ENCODE results near the gene NCR3LG1. TPM values are rescaled to one million over a fixed set of nuclear protein-coding genes. Genes with fewer than 3 reads are reported as not detected.

NCR3LG1 gene
- total and polyA plus RNA-seq, 2 donors (not counting 1 experiment from before 2014, with no cell fraction given) = 0.12 to 0.64 TPM

- H3K36me3 ChIP-seq (replicated peaks in 1 of 2; ENCODE audit: control extremely low read depth in 1 of 2, control insufficient read depth in 1 of 2, extremely low read depth in 1 of 2, insufficient read depth in 2 of 2, low read length in 1 of 2) = no peaks in the 10 kb centered on the region
- CTCF ChIA-PET = no interaction called here
- no peaks in the 10 kb centered on the region for H3K79me2 ChIP-seq (ENCODE audit: control insufficient read depth, insufficient read depth, low read length)
- DNase-seq (no peak), ATAC-seq (ENCODE audit: low read depth) (no peak)
- POLR2A ChIA-PET = no interaction called here
- H3K9me3 Mint-ChIP-seq (ENCODE audit: insufficient read depth) = no peaks in the 10 kb centered on the region
- no peaks in the 10 kb centered on the region for H3K4me1 ChIP-seq (ENCODE audit: control insufficient read depth in 2 of 2, insufficient read depth in 2 of 2, low read length in 2 of 2)
- H3K27ac Mint-ChIP-seq = no peak overlapping the region
- H3K4me3 Mint-ChIP-seq = no peak overlapping the region
- intact Hi-C loops (cut with micrococcal nuclease) = no loop called here
- peaks cover 4% of the 10 kb centered on the region for H3K27me3 Mint-ChIP-seq
- no peak overlapping the region for H3K4me2 ChIP-seq (replicated peaks; ENCODE audit: low read depth, low read length, poor library complexity, severe bottlenecking)
- no peak overlapping the region for H2AFZ ChIP-seq (ENCODE audit: insufficient read depth, low read depth, low read length, poor library complexity, severe bottlenecking)
- H3K4me1 Mint-ChIP-seq = peaks cover 4% of the 10 kb centered on the region
- no peak overlapping the region for H3K27ac ChIP-seq (ENCODE audit: low read length in 2 of 2)
- H3K4me3 ChIP-seq (ENCODE audit: control extremely low read depth in 1 of 5, extremely low read depth in 1 of 5, insufficient read depth in 1 of 5, low read depth in 2 of 5, low read length in 4 of 5) = no peak overlapping the region
- 96% methylated on average over 2 of the region's 2 CpGs for WGBS (ENCODE audit: insufficient coverage)
- no peak overlapping the region for H3K9ac ChIP-seq (ENCODE audit: low read length)
- TF ChIP-seq CTCF (IDR thresholded peaks at IDR 0.05) (no peak), EZH2 (IDR thresholded peaks at IDR 0.05; ENCODE audit: borderline replicate concordance, insufficient read depth, low read depth, low read length, poor library complexity, severe bottlenecking) (no peak)
- H4K20me1 ChIP-seq (ENCODE audit: control insufficient read depth, insufficient read depth, low read length, poor library complexity, severe bottlenecking) = no peaks in the 10 kb centered on the region
- H3K27me3 ChIP-seq (replicated peaks in 1 of 4; ENCODE audit: control extremely low read depth in 1 of 4, control insufficient read depth in 3 of 4, insufficient read depth in 4 of 4, low read length in 3 of 4) = no peaks in the 10 kb centered on the region
- peaks cover 0 to 2% (median 0%) of the 10 kb centered on the region in 3 donors for H3K9me3 ChIP-seq (ENCODE audit: control extremely low read depth in 1 of 3, control insufficient read depth in 2 of 3, insufficient read depth in 1 of 3, low read length in 2 of 3)
These were observed 56.4 kb downstream of the NCR3LG1 start for GRCh38 chr11:17408026-17408425.

GRCh38 chr11:17408641-17409040 is 57.0 kb downstream of the NCR3LG1 start:
- ATAC-seq (ENCODE audit: low read depth) = no peak
- peaks cover 4% of the 10 kb centered on the region for H3K4me1 Mint-ChIP-seq
- Histone ChIP-seq H3K36me3 (replicated peaks in 1 of 2; ENCODE audit: control extremely low read depth in 1 of 2, control insufficient read depth in 1 of 2, extremely low read depth in 1 of 2, insufficient read depth in 2 of 2, low read length in 1 of 2) (no peaks in the 10 kb centered on the region), H3K27ac (ENCODE audit: low read length in 2 of 2) (no peak overlapping the region), H2AFZ (ENCODE audit: insufficient read depth, low read depth, low read length, poor library complexity, severe bottlenecking) (no peak overlapping the region), H3K4me3 (ENCODE audit: control extremely low read depth in 1 of 5, extremely low read depth in 1 of 5, insufficient read depth in 1 of 5, low read depth in 2 of 5, low read length in 4 of 5) (no peak overlapping the region), H3K27me3 (replicated peaks in 1 of 4; ENCODE audit: control extremely low read depth in 1 of 4, control insufficient read depth in 3 of 4, insufficient read depth in 4 of 4, low read length in 3 of 4) (peaks cover 0 to 3% (median 0%) of the 10 kb centered on the region in 4 experiments), H3K9ac (ENCODE audit: low read length) (no peak overlapping the region), H3K4me2 (replicated peaks; ENCODE audit: low read depth, low read length, poor library complexity, severe bottlenecking) (no peak overlapping the region), H4K20me1 (ENCODE audit: control insufficient read depth, insufficient read depth, low read length, poor library complexity, severe bottlenecking) (no peaks in the 10 kb centered on the region), H3K4me1 (ENCODE audit: control insufficient read depth in 2 of 2, insufficient read depth in 2 of 2, low read length in 2 of 2) (no peaks in the 10 kb centered on the region), H3K79me2 (ENCODE audit: control insufficient read depth, insufficient read depth, low read length) (no peaks in the 10 kb centered on the region), H3K9me3 (ENCODE audit: control extremely low read depth in 1 of 3, control insufficient read depth in 2 of 3, insufficient read depth in 1 of 3, low read length in 2 of 3) (peaks cover 0 to 2% (median 0%) of the 10 kb centered on the region in 3 donors)
- no peak for TF ChIP-seq EZH2 (IDR thresholded peaks at IDR 0.05; ENCODE audit: borderline replicate concordance, insufficient read depth, low read depth, low read length, poor library complexity, severe bottlenecking)
- no peak for TF ChIP-seq CTCF (IDR thresholded peaks at IDR 0.05)
- no peak overlapping the region for H3K27ac Mint-ChIP-seq
- intact Hi-C loops (cut with micrococcal nuclease) = no loop called here
- no peak for DNase-seq
- H3K9me3 Mint-ChIP-seq (ENCODE audit: insufficient read depth) = no peaks in the 10 kb centered on the region
- WGBS (ENCODE audit: insufficient coverage) = 98% methylated on average over 7 of the region's 7 CpGs
- ChIA-PET POLR2A (no interaction called here), CTCF (no interaction called here)
- no peak overlapping the region for H3K4me3 Mint-ChIP-seq
- peaks cover 7% of the 10 kb centered on the region for H3K27me3 Mint-ChIP-seq
